ENCODE results near the gene VGF. TPM values are rescaled to one million over a fixed set of nuclear protein-coding genes. Genes with fewer than 3 reads are reported as not detected.

VGF gene
- total RNA-seq, 1 donor from 2014 or later = 9.7 TPM

- no peak for DNase-seq
Measured at GRCh38 chr7:101165958-101166647, 734 bp upstream of the VGF start.

DNA sequence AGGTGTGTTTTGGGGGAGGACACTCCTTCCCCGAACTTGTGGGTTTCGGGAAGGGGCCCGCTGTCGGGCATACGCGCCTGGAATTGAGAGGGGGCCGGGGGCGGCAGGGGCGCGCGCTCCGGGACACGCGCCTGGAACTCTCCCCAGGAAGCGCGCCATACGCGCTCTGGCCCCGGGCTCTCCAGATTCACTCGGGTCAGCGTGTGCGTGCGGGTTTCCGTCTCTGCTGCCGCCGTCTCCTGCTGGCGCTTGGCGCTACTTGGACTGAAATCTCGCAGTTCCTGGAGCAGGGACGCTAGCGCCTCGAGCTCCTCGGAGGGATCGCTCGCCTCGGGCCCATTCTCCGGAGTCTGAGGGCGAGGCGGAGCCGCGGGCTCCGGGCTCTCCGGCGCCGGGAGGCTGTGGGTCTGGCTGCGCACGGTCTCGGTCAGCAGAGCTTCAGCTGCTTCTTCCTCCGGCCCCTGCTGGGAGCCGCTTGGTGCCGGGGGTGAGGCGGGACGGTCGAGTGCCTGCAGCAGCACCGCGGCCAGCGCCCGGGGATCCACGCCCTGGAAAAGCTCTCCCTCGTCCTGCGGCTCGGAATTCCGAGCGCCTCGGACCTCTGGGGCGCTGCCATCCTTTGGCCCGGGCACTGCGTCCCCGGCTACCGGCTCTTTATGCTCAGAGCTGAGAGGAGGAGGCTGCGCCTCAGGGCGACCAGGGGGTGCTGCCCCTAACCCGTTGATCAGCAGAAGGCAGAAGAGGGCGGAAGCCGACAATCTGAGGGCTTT is 1.1 kb downstream of the VGF start:
- no peak for DNase-seq

GRCh38 chr7:101163279-101164070 is 1.9 kb downstream of the VGF start:
- DNase-seq = peak; percentile 29

- peak; percentile 26 for DNase-seq
Measured at GRCh38 chr7:101162551-101163278, 2.7 kb downstream of the VGF start.

DNA sequence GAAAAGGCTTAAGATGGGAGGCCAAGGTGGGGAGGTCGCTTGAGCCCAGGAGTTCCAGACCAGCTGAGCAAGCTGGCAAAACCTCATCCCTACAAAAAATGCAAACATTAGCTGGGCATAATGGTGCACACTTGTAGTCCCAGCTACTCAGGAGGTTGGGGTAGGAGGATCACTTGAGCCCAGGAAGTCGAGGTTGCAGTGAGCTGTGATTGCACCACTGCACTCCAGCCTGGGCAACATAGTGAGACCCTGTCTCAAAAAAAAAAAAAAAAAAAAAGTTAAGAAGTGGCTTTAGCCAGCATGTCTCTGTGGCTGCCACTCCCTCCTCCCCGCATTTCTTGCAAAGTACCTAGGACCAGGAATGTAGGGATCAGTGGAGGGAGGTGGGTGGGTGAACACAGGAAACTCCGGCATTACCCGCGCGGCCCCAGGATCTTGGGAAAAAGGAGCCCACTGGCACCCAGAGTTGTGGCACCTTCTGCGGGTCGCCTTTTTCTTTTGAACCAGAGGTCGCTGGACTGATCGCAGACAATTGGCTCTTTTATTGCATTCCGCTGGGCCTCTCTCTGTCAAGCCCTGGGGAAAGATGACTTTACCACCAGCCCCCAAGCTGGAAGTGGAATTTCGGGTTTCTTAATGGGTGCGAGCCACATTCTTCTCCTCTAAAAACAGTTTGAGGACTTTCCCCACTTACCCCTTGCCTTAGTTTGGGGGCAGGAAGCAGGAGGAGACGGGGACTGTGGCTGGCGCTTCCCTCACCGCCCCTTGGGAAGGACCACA is 3.5 kb downstream of the VGF start:
- DNase-seq = no peak

DNA sequence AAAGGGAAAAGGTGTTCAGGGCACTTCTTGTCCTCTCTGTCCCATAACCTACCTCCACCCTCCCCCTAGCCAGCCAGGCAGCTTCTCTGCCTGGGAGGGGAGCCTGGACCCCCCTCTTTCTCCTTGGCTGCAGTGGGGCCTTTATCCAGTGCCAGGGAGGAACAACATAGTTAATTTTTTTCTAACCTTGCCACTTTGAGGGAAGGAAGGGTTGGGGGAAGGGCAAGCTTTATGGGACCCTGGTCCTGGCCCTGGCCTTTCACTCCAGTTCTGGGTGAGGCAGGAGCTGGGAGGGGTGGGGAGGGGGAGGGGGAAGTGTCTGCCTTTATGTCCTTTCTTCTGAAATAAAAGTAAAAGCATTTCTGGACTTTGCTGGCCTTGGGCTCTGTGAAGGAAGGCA is 4.5 kb downstream of the VGF start:
- DNase-seq = no peak

GRCh38 chr7:101159696-101160674 is 5.4 kb downstream of the VGF start:
- DNase-seq = peak; percentile 37

DNA sequence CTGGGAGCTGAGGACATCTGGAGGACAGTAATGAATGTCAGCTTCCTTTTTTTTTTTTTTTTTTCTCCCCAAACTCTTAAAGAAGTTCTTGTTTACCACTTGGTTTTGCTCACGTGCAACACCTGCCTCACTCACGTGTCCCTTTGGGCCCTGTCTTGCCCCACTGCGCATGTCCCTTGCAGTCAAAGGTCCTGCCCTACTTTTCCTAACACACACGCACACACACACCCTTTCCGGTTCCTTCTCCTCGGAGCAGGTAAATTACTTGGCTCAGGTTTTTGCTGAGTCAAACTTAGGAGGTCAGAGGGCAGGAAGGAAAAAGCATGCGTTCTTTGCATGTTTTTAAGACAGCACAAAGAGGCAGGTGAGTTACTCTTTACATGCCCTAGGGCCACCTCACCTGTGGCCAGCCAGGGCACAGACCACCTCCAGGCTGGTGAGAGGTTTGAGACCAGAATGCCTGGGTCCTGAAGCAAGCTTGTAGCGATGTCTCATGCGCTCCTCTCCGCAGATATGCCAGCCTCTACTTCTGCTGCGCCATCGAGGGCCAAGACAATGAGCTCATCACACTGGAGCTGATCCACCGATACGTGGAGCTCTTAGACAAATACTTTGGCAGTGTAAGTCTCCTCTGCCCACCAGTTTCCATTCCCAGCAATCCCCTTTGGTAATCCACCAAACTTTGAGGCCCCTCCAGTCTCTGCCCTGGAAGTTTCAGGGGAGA is 8.3 kb downstream of the VGF start:
- no peak for DNase-seq

DNA sequence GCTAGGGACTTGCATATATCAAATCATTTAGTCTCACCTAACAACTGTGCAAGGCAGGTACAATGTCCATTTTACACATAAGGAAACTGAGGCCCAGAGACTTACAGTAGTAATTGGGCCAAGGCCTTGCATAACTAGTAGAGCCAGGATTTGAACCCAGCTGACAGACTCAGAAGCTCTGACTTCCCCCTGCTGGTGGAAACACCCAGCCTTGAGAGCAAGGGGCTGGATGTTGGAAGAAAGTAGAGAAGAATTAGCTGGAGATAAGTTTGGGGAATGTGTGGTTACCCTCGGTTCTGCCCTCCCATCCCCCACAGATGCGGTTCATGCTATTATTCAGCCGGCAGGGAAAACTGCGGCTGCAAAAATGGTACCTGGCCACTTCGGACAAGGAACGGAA is 9.1 kb downstream of the VGF start:
- DNase-seq = no peak

GRCh38 chr7:101155303-101155702 is 10.1 kb downstream of the VGF start:
- DNase-seq = no peak

- DNase-seq = no peak
Measured at GRCh38 chr7:101154693-101155102, 10.7 kb downstream of the VGF start.

DNA sequence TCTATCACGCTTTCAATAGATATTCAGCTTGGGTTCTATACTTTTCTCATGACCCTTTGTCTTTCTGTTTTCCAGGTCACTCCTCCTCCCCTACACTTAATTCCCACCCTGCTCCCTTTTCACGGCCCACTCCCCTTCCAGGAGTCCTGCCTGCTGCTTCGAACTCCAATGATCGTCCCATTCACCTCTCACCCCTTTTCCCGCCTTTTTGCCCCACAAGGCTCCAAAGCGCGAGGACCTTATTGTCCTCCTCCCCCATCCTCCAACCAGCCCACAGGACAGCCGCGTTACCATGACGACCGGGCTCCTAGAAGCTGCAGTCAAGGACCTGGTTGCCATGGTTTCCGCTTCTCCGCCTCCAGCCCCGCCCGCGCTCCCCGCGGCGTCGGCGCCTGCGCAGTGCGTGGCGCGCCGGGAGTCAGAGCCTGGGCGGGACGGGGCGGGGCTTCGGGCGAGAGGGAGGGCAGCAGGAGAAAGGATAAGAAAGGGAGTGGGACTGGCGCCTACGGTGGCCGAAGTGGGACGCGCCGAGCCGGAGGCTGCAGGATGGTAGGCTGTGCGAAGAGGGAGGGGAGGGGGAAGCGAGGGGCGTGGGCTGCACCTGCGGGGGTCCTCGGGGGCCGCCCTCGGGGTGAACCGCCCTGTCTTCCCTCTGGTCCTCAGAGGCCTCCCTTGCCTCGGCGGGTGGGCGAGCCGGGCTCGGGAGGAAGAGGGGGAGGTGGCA is 11.2 kb downstream of the VGF start, which contains the start of gene AP1S1:
TSS of gene AP1S1 (plus strand) at position 508 of the 724 bp plus-strand sequence. CDS start at position 547, 39 bp downstream.
- peak; percentile 93 for DNase-seq

- no peak for DNase-seq
Measured at GRCh38 chr7:101151908-101152651, 13.3 kb downstream of the VGF start.

DNA sequence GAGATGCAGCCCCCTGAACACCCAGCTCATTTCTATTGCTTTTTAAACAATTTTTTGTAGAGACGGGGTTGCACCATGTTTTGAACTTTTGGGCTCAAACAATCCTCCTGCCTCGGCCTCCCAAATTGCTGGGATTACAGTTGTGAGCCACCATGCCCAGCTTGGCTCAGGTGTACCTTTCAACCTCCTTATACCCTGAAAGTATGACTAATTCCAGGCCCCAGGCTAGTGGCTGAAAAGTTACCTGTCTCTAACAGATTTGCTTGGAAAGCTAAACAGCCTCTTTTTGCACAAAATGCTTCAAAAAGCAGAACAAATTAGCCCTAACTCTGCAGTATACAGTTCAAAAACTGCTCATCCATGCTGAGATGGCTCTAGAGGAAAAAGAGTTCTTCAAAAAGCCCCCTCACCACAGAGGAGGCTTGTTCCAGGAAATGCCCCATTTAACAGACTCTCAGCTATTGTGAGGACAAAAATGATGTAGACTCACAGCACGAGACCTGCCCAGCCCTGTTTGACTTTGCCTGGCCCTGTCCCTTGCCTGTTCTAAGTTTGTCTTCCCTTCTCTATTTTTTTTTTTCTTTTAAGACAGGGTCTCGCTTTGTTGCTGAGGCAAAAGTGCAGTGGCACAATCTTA is 24.5 kb downstream of the VGF start:
- DNase-seq = no peak

DNA sequence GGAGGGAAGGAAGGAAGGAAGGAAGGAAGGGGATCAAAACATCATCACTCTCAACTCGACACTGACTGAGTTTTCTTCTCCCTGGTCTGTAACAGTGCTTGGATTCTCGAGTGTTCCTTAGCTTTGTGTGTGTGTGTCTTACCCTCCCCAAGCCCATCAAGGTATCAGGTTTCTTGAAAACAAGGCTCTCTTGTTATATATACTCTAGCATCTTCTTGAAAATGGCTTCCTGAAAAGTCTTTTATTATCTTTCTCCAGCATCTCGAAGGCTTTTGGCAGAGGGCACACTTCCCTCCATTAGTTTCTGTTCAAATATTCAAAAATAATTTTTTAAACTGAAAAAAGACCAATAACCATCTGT is 25.1 kb downstream of the VGF start:
- no peak for DNase-seq

DNA sequence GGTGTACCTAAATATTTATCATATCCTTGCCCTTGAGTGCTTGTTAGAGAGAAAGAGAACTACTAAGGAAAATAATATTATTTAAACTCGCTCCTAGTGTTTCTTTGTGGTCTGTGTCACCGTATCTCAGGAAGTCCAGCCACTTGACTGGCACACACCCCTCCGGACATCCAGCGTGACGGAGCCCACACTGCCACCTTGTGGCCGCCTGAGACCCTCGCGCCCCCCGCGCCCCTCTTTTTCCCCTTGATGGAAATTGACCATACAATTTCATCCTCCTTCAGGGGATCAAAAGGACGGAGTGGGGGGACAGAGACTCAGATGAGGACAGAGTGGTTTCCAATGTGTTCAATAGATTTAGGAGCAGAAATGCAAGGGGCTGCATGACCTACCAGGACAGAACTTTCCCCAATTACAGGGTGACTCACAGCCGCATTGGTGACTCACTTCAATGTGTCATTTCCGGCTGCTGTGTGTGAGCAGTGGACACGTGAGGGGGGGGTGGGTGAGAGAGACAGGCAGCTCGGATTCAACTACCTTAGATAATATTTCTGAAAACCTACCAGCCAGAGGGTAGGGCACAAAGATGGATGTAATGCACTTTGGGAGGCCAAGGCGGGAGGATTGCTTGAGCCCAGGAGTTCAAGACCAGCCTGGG is 27.0 kb downstream of the VGF start:
- DNase-seq = peak; percentile 64

DNA sequence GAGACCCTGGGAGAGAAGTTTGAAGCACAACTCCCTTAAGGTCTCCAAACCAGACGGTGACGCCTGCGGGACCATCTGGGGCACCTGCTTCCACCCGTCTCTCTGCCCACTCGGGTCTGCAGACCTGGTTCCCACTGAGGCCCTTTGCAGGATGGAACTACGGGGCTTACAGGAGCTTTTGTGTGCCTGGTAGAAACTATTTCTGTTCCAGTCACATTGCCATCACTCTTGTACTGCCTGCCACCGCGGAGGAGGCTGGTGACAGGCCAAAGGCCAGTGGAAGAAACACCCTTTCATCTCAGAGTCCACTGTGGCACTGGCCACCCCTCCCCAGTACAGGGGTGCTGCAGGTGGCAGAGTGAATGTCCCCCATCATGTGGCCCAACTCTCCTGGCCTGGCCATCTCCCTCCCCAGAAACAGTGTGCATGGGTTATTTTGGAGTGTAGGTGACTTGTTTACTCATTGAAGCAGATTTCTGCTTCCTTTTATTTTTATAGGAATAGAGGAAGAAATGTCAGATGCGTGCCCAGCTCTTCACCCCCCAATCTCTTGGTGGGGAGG is 27.6 kb downstream of the VGF start:
- no peak for DNase-seq

Data from occipital lobe (tissue), 2 donors.